ENCODE results near the gene E2F6. TPM values are rescaled to one million over a fixed set of nuclear protein-coding genes. Genes with fewer than 3 reads are reported as not detected.

The E2F6 gene
- total RNA-seq, 1 donor from 2014 or later = 19.4 TPM

DNA sequence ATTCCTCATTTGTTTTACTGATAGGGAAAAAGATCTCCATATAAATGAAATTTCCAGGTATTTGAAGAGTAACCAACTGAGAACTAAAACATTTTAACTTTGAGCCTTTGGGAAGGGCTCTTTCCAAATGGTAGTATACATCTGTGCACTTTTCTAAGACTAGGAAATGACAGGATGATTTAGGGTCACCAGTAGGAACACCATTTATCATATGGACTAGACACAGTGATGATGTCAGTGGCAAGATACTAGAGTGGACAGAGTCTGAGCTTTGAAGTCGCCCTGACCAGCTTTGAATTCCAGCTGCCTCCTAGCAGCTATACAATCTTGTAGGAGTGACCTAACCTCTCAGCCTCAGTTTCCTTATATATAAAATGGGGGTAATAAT lies 56.4 kb downstream of the E2F6 start:
- H3K27me3 Mint-ChIP-seq = no peaks in the 10 kb centered on the region
- TF ChIP-seq, protein P1, sequence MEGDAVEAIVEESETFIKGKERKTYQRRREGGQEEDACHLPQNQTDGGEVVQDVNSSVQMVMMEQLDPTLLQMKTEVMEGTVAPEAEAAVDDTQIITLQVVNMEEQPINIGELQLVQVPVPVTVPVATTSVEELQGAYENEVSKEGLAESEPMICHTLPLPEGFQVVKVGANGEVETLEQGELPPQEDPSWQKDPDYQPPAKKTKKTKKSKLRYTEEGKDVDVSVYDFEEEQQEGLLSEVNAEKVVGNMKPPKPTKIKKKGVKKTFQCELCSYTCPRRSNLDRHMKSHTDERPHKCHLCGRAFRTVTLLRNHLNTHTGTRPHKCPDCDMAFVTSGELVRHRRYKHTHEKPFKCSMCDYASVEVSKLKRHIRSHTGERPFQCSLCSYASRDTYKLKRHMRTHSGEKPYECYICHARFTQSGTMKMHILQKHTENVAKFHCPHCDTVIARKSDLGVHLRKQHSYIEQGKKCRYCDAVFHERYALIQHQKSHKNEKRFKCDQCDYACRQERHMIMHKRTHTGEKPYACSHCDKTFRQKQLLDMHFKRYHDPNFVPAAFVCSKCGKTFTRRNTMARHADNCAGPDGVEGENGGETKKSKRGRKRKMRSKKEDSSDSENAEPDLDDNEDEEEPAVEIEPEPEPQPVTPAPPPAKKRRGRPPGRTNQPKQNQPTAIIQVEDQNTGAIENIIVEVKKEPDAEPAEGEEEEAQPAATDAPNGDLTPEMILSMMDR (conservative IDR thresholded peaks at IDR 0.05) = no peak

DNA sequence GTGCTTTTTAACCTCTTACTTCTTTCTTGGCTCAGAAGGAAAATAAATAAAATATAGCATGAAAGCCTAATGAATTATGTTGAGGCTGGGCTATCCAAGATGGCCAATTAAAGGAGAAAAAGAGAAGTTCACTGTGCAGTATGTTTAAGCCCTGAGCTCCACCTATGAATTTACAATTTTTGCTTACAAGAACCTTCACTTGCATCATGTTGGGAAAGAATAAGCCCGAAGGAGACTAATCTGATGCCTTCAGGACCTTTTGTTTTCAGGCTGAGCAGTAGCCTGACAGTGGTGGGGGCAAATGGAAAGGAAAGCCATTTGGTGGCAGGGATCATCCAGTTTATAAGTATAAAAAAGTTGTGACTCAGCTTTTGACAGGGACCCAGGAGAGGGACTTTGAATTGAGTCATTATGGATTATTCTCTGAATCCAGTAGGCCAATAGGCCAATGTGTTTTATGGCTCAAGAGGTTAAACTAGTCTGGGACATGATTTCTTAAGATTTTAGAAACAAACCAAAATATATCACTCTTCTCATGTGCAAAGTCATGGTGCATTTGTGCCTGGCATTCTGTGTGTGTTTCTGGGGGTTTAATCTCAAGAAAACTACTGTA lies 56.9 kb downstream of the E2F6 start:
- H3K27me3 Mint-ChIP-seq = no peaks in the 10 kb centered on the region
- H3K36me3 Mint-ChIP-seq = no peaks in the 10 kb centered on the region
- TF ChIP-seq, protein P1 (conservative IDR thresholded peaks at IDR 0.05) = no peak
- no peaks in the 10 kb centered on the region for H3K9me3 Mint-ChIP-seq
- no peak for DNase-seq (ENCODE audit: extremely low spot score, unreplicated experiment)
- H3K4me1 Mint-ChIP-seq (ENCODE audit: unreplicated experiment) = peaks cover 19% of the 10 kb centered on the region
- no peak overlapping the region for H3K4me3 Mint-ChIP-seq
- H3K27ac Mint-ChIP-seq = no peak overlapping the region

More for the DNA sequence above, 56.4 kb downstream of the E2F6 start:
- H3K4me1 Mint-ChIP-seq (ENCODE audit: unreplicated experiment) = peaks cover 17% of the 10 kb centered on the region
- no peak for DNase-seq (ENCODE audit: extremely low spot score, unreplicated experiment)
- H3K9me3 Mint-ChIP-seq = no peaks in the 10 kb centered on the region
- no peak overlapping the region for H3K27ac Mint-ChIP-seq
- H3K4me3 Mint-ChIP-seq = no peak overlapping the region
- H3K36me3 Mint-ChIP-seq = no peaks in the 10 kb centered on the region

DNA sequence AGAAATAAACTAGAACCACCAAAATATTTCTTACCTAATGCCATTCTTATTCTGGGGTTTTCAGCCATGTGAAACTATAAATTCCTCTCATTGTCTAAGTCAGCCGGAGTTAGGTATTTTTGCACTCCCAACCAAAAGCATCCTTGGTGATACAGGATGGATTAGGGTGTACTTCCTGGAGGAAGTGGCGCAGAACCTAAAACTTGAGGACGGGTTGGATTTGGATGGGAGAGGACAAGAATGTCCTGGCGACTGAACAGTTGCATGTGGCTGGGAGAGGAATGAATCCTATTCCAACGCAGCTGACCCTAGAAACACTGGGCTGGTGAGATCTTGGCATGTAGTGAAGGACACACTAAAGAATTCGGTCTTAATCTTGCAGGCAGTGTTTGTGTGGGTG lies 58.5 kb downstream of the E2F6 start:
- no peaks in the 10 kb centered on the region for H3K27me3 Mint-ChIP-seq
- H3K36me3 Mint-ChIP-seq = no peaks in the 10 kb centered on the region
- no peak overlapping the region for H3K4me3 Mint-ChIP-seq
- peaks cover 24% of the 10 kb centered on the region for H3K4me1 Mint-ChIP-seq (ENCODE audit: unreplicated experiment)
- DNase-seq (ENCODE audit: extremely low spot score, unreplicated experiment) = no peak
- TF ChIP-seq, protein P1 (conservative IDR thresholded peaks at IDR 0.05) = no peak
- no peaks in the 10 kb centered on the region for H3K9me3 Mint-ChIP-seq
- H3K27ac Mint-ChIP-seq = no peak overlapping the region

DNA sequence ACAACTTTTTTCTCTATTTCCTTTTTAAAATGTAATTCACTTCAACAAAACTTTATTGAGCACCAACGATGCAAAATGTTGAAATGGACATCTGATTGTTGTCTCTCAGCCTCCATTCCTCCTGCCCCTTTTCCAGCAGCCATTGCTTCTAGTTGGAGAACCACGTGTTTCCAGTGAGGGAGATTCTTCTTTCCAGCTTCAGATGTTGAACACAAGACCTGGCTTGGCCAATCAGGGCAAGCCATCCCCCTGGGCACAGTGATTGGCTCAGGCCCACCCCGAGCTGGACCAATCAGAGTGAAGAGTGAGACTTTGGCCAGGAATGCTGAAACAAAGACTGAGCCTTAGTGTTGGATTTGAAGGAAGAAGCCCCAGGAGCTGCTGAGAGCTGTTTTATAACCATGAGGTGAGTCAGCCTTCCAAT lies 59.0 kb downstream of the E2F6 start:
- H3K4me1 Mint-ChIP-seq (ENCODE audit: unreplicated experiment) = peaks cover 24% of the 10 kb centered on the region
- peak overlapping the region; percentile 49 for H3K27ac Mint-ChIP-seq
- H3K36me3 Mint-ChIP-seq = no peaks in the 10 kb centered on the region
- TF ChIP-seq, protein P1 (conservative IDR thresholded peaks at IDR 0.05) = no peak
- H3K27me3 Mint-ChIP-seq = no peaks in the 10 kb centered on the region
- peak overlapping the region; percentile 3 for H3K4me3 Mint-ChIP-seq
- H3K9me3 Mint-ChIP-seq = no peaks in the 10 kb centered on the region
- DNase-seq (ENCODE audit: extremely low spot score, unreplicated experiment) = no peak

DNA sequence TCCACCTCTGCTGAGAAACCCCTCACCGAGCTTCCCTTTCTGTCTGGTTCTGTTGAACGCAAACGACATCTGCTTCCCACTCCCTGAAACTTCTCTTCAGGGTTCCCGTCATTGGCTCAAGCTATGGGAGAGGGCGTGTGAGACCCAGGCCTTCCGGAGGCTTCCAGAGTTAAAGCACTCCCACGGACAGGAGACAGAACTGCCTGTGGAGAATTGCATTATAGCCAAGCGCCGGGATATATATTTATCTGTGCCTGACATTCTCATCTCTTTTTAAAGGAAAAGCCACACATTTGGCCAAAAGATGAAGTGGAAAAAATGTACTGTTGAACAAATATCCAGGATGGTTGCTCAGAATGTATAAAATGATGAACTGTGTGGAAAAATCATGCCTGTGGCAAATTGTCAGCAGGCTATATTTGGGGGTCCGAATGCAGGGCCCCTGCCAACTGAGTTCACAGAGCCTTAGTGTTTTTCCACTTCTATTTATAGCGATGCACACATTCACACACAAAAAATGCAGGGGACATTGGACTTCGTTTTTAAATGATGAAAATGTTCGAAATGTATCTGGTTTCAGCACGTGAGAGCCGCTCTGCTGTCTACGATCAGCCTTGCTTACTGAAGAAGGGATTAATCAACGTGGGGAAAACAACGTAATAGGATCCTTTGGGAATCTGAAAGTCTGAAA lies 59.5 kb downstream of the E2F6 start:
- Mint-ChIP-seq H3K27ac (peak overlapping the region; percentile 49), H3K27me3 (no peaks in the 10 kb centered on the region), H3K36me3 (no peaks in the 10 kb centered on the region), H3K4me3 (peak overlapping the region; percentile 3), H3K9me3 (no peaks in the 10 kb centered on the region), H3K4me1 (ENCODE audit: unreplicated experiment) (peaks cover 24% of the 10 kb centered on the region)
- TF ChIP-seq, protein P1 (conservative IDR thresholded peaks at IDR 0.05) = no peak
- DNase-seq (ENCODE audit: extremely low spot score, unreplicated experiment) = no peak

Measured in type B pancreatic cell (in vitro differentiated cells).